ENCODE data around the gene EML1.

GRCh38 chr14:99891900-99892299 is 98.7 kb downstream of the EML1 start:
- TF ChIP-seq CTCF (IDR thresholded peaks at IDR 0.05) (no peak), EP300 (IDR thresholded peaks at IDR 0.05) (no peak), POLR2A (IDR thresholded peaks at IDR 0.05; ENCODE audit: low read depth) (no peak)

All from esophagus muscularis mucosa (tissue), 4 donors.